Kidney (tissue), 14 donors: Measurements from ENCODE around the gene EXOC3L1. TPM values are rescaled to one million over a fixed set of nuclear protein-coding genes. Genes with fewer than 3 reads are reported as not detected.

Experiments
- DNase-seq, 5 donors: peaks; one replicate each; pipeline ENCODE4 v3.0.0-alpha.2; 2013 to 2020
- FAIRE-seq: peaks from 2 replicates; lab custom pipeline; 2012; peaks lifted over from hg19 to GRCh38; lab: Jason Lieb, UNC
- H3K27ac ChIP-seq, 2 donors: one replicate each; pipeline ENCODE4 v1.7.0; 2013; ENCODE audit warnings: low read depth in 2 of 2, low read length in 2 of 2, inconsistent platforms in 1 of 2
- H3K27me3 ChIP-seq: one replicate; pipeline ENCODE4 v1.7.1; 2013; ENCODE audit warnings: low read length, inconsistent platforms; ENCODE audit not compliant: control insufficient read depth, insufficient read depth
- H3K36me3 ChIP-seq, 3 donors: one replicate each; pipeline versions ENCODE4 v1.7.0 to v1.7.1; 2013; ENCODE audit warnings: low read length in 3 of 3, control low read depth in 1 of 3, inconsistent platforms in 1 of 3; ENCODE audit not compliant: insufficient read depth in 3 of 3, control insufficient read depth in 2 of 3
- H3K4me1 ChIP-seq, 3 donors: one replicate each; pipeline versions ENCODE4 v1.7.0 to v1.7.1; 2013; ENCODE audit warnings: low read length in 3 of 3, inconsistent platforms in 1 of 3, low read depth in 1 of 3; ENCODE audit not compliant: control insufficient read depth in 2 of 3, insufficient read depth in 2 of 3
- H3K4me3 ChIP-seq, 3 donors: one replicate each; pipeline versions ENCODE4 v1.7.0 to v1.8.1; 2013; ENCODE audit warnings: low read length in 3 of 3, control low read depth in 1 of 3, inconsistent platforms in 1 of 3
- H3K9ac ChIP-seq, 3 donors: one replicate each; pipeline versions ENCODE4 v1.7.0 to v1.7.1; 2013; ENCODE audit warnings: low read length in 3 of 3, control low read depth in 1 of 3, inconsistent platforms in 1 of 3
- H3K9me3 ChIP-seq, 3 donors: one replicate each; pipeline versions ENCODE4 v1.7.0 to v1.7.1; 2013; ENCODE audit warnings: low read length in 3 of 3, control low read depth in 1 of 3, inconsistent platforms in 1 of 3; ENCODE audit not compliant: control insufficient read depth in 2 of 3, insufficient read depth in 1 of 3
- intact Hi-C: fragments of 100-400 bp; cut with DNase I; formaldehyde crosslinking; loops from one replicate; pipeline ENCODE4 v1.11.1; 2022
- polyA plus RNA-seq: library from polyadenylated mRNA; stranded (reverse); fragments of 350-450 nt; fragmentation: Illumina TruSeq; extraction: RNeasy Lipid Tissue Mini Kit (QIAGEN cat#74804); gene quantifications from one replicate; pipeline ENCODE4 v1.2.3, GENCODE V29; 2014; ENCODE audit warnings: low read depth, low replicate concordance; ENCODE audit not compliant: insufficient read depth
- total RNA-seq: library from RNA; stranded (reverse); fragmentation: NEBNext Ultra II Directional; extraction: Animal tissue kit (Norgen Biotek cat#: 25700); gene quantifications from one replicate; pipeline ENCODE4 v1.2.1, GENCODE V29; 2021
- TF ChIP-seq, protein P1 (sequence below): IDR thresholded peaks from 3 replicates; pipeline ENCODE4 v1.5.1; 2012; ENCODE audit warnings: mild to moderate bottlenecking, moderate library complexity, borderline replicate concordance; ENCODE audit not compliant: insufficient read depth; ENCODE audit errors: extremely low read depth
- donor health status: control.
- donor health status: control.
- donor health status: control.
- donor health status: control.
- donor health status: control.
- donor health status: DM: yes; HTN: yes; CAD: no.
- donor health status: Normal renal cell carcinoma (clear cell type).

EXOC3L1 gene
- total and polyA plus RNA-seq, 2 donors from 2014 or later: 7.2 to 9.9 TPM

DNA sequence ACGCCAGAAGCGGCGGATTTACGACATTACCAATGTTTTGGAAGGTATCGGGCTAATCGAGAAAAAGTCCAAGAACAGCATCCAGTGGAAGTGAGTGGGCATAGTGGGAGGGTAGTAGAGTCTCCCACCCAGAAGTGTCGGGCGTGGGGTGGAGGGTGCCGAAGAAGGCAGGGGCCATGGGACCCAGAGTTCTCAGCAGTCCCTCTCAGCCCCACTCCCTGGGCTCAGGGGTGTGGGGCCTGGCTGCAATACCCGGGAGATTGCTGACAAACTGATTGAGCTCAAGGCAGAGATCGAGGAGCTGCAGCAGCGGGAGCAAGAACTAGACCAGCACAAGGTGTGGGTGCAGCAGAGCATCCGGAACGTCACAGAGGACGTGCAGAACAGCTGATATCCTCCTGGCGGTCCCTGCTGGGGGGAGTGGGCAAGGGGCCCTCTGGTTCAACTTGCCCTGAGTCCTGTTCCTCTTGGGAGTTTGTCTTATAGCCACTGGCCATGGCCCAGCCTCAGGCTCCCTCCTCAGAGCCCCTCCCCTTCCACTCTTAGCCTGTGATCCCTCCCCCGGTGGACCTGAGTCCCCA lies 2.9 kb upstream of the EXOC3L1 start:
- peak overlapping the region; percentile 59 to 99 (median 97) for H3K9ac ChIP-seq
- intact Hi-C loops: no loop called here
- H3K4me1 ChIP-seq: peaks cover 0 to 42% (median 28%) of the 10 kb centered on the region in 3 donors
- FAIRE-seq (no peak), DNase-seq (no peak)
- no peaks in the 10 kb centered on the region for H3K9me3 ChIP-seq
- peak overlapping the region; percentile 86 to 99 (median 93) for H3K4me3 ChIP-seq
- H3K27ac ChIP-seq: no peak overlapping the region
- H3K27me3 ChIP-seq: no peaks in the 10 kb centered on the region
- TF ChIP-seq, protein P1, sequence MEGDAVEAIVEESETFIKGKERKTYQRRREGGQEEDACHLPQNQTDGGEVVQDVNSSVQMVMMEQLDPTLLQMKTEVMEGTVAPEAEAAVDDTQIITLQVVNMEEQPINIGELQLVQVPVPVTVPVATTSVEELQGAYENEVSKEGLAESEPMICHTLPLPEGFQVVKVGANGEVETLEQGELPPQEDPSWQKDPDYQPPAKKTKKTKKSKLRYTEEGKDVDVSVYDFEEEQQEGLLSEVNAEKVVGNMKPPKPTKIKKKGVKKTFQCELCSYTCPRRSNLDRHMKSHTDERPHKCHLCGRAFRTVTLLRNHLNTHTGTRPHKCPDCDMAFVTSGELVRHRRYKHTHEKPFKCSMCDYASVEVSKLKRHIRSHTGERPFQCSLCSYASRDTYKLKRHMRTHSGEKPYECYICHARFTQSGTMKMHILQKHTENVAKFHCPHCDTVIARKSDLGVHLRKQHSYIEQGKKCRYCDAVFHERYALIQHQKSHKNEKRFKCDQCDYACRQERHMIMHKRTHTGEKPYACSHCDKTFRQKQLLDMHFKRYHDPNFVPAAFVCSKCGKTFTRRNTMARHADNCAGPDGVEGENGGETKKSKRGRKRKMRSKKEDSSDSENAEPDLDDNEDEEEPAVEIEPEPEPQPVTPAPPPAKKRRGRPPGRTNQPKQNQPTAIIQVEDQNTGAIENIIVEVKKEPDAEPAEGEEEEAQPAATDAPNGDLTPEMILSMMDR: no peak
- peaks cover 7 to 45% (median 26%) of the 10 kb centered on the region in 3 donors for H3K36me3 ChIP-seq

DNA sequence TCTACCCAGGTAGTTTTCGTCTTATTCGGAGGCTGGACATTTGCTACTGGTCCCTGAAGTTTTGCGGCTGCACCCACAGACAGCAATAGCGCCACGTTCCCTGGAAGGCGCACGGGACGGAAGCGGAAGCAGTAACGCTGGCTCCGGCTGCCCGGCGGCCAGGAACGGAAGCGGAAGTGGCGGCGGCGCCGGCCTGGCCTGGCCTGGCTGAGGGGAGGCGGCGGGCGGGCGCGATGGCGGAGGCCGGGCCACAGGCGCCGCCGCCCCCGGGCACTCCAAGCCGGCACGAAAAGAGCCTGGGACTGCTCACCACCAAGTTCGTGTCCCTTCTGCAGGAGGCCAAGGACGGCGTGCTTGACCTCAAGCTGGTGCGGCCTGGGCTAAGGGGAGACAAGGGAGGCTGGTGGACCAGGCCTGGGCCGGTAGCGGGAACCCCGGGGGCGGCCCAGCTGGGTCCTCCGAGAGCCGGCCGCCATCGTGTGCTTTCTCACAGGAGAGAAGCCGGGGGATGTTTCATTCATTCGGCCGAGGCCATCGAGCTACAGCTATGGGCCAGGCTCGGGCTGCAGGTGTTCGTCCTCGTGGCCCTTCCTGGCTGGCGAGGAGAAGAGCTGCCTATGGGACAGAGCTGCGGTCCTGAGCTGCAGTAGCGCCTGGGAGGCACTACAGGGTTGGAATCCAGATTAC lies 2.2 kb upstream of the EXOC3L1 start, which contains the start of gene E2F4:
Gene E2F4 (plus strand): TSS at position 161 of the 687 bp plus-strand sequence. CDS start 73 bp downstream, at position 234.
- intact Hi-C loops: no loop called here
- TF ChIP-seq, protein P1: no peak
- Histone ChIP-seq H3K4me1 (peaks cover 0 to 35% (median 21%) of the 10 kb centered on the region in 3 donors), H3K27ac (no peak within 1 kb of the TSS), H3K4me3 (peak within 1 kb of the TSS; percentile 86 to 99 (median 93)), H3K9ac (peak within 1 kb of the TSS; percentile 59 to 99 (median 97)), H3K36me3 (peaks cover 7 to 38% (median 24%) of the 10 kb centered on the region in 3 donors), H3K27me3 (no peaks in the 10 kb centered on the region), H3K9me3 (no peaks in the 10 kb centered on the region)
- DNase-seq (peak; percentile 90 to 96 (median 94)), FAIRE-seq (no peak)

DNA sequence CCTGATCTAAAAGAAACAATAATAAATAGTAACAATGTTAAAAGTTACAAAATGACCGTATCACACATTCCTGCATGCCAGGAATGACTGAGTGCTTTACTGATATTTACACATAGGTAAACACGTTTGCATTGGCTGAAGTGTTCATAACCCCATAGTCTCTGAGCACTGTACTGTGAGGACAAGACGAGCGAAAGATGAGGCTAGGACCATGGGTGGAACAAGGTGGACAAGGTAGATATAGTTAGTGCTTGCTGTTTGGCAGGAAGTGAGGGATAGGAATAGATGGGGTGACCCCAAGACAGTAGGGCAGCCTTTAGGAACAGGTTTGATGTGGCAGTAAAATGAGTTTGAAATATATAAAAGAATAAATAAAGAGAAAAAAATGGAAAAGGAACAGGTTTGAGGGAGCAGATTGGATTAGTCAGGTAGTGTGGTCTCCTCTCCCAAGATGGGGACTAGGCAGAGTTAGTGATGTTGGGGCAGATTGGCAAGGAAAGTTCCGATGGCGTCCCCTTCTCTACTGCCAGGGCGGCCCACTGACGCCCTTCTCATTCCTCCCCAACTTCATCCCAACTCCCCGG lies 1.6 kb upstream of the EXOC3L1 start:
- TF ChIP-seq, protein P1: no peak
- peaks cover 0 to 28% (median 15%) of the 10 kb centered on the region in 3 donors for H3K4me1 ChIP-seq
- no peak overlapping the region for H3K9ac ChIP-seq
- no peaks in the 10 kb centered on the region for H3K27me3 ChIP-seq
- H3K36me3 ChIP-seq: peaks cover 4 to 32% (median 20%) of the 10 kb centered on the region in 3 donors
- DNase-seq (no peak), FAIRE-seq (no peak)
- H3K9me3 ChIP-seq: no peaks in the 10 kb centered on the region
- intact Hi-C loops: no loop called here
- H3K4me3 ChIP-seq: peak overlapping the region; percentile 22 to 99 (median 23)
- no peak overlapping the region for H3K27ac ChIP-seq
